Left cardiac atrium (tissue), 4 donors: Measurements from ENCODE around the gene SLC35B2. TPM values are rescaled to one million over a fixed set of nuclear protein-coding genes. Genes with fewer than 3 reads are reported as not detected.
A peak's percentile ranks its signal among the peaks of the same experiment; 100 is the strongest.

ENCODE experiments used
- ATAC-seq, 2 donors: fragments of 200-7000 bp; cut with Tn5 transposase; one replicate each; pipeline ENCODE4 v1.9.1; 2020; ENCODE audit warnings: mild to moderate bottlenecking in 2 of 2, moderate library complexity in 2 of 2
- DNase-seq: peaks from one replicate; pipeline ENCODE4 v3.0.0-alpha.2; 2020
- intact Hi-C, 2 donors: fragments of 100-400 bp; cut with DNase I; formaldehyde crosslinking; loops; one replicate each; pipeline versions ENCODE4 v1.14.1 to v1.15.1; 2022 to 2023
- total RNA-seq, 2 donors: library from RNA; stranded (reverse); fragmentation: NEBNext Ultra II Directional; extraction: Animal tissue kit (Norgen Biotek cat#: 25700); gene quantifications; one replicate each; pipeline ENCODE4 v1.2.1, GENCODE V29; 2021
- donor health status: DM: no; HTN: yes; CAD: no.
- donor health status: DM: no; HTN: yes; CAD: no; lungs with severe emphysema.
- donor health status: DM: yes; HTN: yes; CAD: no.
- donor health status: Dilated cardiomyopathy.

The SLC35B2 gene
- total RNA-seq, 2 donors from 2014 or later, result 23.3 to 29.9 TPM

DNA sequence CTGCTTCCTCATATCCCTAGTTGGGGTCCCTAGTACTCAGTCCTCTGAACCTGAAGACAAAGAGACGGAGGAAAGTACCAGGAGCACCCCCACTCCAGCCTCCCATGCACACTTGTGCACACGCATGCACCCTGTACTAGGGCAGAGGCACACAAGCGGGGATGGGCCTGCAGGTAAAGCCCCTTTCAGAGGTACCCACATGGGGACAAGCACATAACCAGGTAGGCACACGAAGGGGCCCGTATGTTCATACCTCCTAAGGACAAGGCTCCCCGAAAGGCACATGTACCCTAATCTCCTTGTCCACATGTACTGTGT lies 14.0 kb upstream of the SLC35B2 start:
- intact Hi-C loops, result no loop called here
- DNase-seq (no peak), ATAC-seq (no peak)

- DNase-seq (peak; percentile 13), ATAC-seq (peak in 1 of 2 donors; percentile 39)
- intact Hi-C loops, result no loop called here
Observed at GRCh38 chr6:44270526-44271405, 13.4 kb upstream of the SLC35B2 start.

DNA sequence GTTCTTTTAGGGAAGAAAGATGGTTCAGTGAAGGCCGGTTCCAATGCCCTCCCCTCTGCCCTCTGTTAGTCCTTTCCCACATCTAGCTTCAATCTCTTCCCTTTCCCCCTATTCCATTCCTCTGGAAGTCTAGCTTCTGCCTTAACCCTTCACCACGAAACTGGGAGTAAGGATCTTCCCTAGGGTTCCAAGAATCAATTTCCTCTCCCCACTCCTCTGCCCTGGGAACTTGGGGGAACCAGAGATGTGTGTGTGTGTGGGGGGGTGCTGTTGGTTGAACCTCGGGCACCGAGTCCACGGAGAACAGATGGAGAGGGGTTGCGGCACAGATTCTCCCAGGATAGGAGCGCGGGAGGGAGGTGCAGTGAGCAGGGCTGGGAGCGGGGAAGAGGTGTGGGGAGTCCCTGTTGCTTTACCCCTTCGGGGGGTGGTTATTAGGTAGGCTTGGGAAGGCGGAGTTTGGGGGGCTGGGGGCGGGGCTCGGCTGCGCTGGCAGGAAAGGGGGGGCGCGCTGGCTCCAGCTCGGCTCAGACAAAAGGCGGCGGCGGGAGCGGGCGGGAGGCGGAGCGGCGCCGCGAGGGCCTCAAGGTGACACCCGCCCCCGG lies 12.7 kb upstream of the SLC35B2 start, which contains the start of gene TMEM151B:
TSS of gene TMEM151B (plus strand) at position 530 of the 605 bp plus-strand sequence. CDS start 293 bp downstream, outside the sequence.
- peak; percentile 13 for DNase-seq
- intact Hi-C loops, result loop anchor here (2.0 to 10.0 kb wide), 2 partner anchors 69 to 175 kb away; no protein-coding TSS in a partner anchor

GRCh38 chr6:44269178-44269920 lies 12.0 kb upstream of the SLC35B2 start:
- DNase-seq, result peak; percentile 8
- ATAC-seq, result no peak
- intact Hi-C loops, result loop anchor here (2.0 to 10.0 kb wide), 2 partner anchors 69 to 175 kb away; no protein-coding TSS in a partner anchor

More for the DNA sequence above, 12.7 kb upstream of the SLC35B2 start, which contains the start of gene TMEM151B:
- no peak for ATAC-seq

DNA sequence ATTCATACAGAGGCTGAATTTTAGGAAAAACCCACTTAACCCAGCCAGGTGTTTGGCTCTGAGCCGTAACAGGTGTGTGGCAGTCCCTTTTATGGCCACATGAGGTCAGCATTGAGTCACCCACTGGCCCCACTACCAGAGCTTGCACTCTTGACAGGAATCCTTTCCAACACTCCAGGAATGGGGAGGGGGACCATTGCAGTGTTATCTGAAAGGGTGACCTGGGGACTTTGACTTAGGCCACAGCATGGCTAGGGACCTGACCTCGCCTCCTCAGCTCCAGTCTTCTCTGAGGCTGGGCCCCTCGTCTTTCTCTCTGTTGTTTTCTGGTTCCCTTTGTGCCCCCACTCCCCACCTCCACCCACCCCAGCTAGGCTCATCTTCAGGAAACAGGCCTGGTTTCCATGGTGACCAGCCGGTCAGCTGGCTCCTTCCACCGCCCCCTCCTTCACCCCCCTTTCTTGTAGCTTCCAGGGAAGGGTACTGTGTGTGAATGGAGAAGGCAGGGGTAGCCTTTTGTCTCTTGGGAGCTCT lies 10.8 kb upstream of the SLC35B2 start:
- ATAC-seq (peak in 1 of 2 donors; percentile 1), DNase-seq (peak; percentile 31)
- intact Hi-C loops, result loop anchor here (2.0 to 10.0 kb wide), 2 partner anchors 71 to 173 kb away; no protein-coding TSS in a partner anchor

DNA sequence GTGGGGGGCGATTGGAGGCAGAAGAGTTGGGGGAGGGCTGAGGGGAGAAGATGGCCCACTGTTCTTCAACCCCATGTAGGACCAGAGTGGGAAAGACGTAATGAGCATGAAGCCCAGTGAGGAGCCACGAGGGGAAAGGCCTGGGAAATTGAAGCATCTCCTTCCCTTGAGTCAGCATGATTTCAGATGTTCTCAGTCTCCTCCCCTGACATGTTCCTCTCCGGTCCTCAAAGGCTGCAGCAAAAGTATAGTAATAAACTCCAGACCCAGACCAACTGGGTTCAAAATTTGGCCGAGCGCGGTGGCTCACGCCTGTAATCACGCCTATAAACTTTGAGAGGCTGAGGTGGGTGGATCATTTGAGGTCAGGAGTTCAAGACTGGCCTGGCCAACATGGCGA lies 9.9 kb upstream of the SLC35B2 start:
- no peak for ATAC-seq
- intact Hi-C loops, result loop anchor here in 1 of 2 donors (2.0 to 10.0 kb wide), 2 partner anchors 70 to 172 kb away; no protein-coding TSS in a partner anchor
- peak; percentile 8 for DNase-seq

- no peak for ATAC-seq
- DNase-seq, result no peak
- intact Hi-C loops, result loop anchor here in 1 of 2 donors (2.0 to 10.0 kb wide), 2 partner anchors 70 to 172 kb away; no protein-coding TSS in a partner anchor
Observed at GRCh38 chr6:44266347-44266746, 9.0 kb upstream of the SLC35B2 start.

DNA sequence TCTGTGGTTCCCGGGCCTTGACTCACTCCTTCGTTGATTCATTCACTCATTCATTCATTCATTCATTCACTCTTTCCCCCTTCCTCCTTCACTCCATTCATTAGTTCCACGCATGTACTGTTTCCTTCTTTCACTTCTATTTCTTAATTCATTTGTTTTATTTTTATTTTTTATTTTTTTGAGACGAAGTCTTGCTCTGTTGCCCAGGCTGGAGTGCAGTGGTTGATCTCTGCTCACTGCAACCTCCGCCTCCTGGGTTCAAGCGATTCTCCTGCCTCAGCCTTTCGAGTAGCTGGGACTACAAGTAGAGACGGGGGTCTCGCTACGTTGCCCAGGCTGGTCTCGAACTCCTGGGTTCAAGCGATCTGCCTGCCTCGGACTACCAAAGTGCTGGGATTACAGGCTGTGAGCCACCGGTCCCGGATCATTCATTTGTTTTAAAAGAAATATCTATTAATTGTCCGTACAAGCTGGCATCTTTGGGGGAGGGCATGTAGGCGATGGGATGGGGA lies 8.4 kb upstream of the SLC35B2 start:
- intact Hi-C loops, result loop anchor here in 1 of 2 donors (2.0 to 10.0 kb wide), 2 partner anchors 71 to 171 kb away; no protein-coding TSS in a partner anchor
- ATAC-seq (no peak), DNase-seq (no peak)

- ATAC-seq, result peak; percentile 94 to 95
- DNase-seq, result peak; percentile 98
- intact Hi-C loops, result loop anchor here in 1 of 2 donors (10.0 kb wide), 1 partner anchor 170 kb away; no protein-coding TSS in a partner anchor
Observed at GRCh38 chr6:44265007-44265721, 7.8 kb upstream of the SLC35B2 start, which contains the start of gene NFKBIE. NFKBIE (minus strand) TSS chr6:44265551; CDS start chr6:44265346, 205 bp downstream.

GRCh38 chr6:44264154-44265006 lies 7.1 kb upstream of the SLC35B2 start:
- no peak for DNase-seq
- peak in 1 of 2 donors; percentile 8 for ATAC-seq
- intact Hi-C loops, result loop anchor here in 1 of 2 donors (10.0 kb wide), 1 partner anchor 170 kb away; no protein-coding TSS in a partner anchor

DNA sequence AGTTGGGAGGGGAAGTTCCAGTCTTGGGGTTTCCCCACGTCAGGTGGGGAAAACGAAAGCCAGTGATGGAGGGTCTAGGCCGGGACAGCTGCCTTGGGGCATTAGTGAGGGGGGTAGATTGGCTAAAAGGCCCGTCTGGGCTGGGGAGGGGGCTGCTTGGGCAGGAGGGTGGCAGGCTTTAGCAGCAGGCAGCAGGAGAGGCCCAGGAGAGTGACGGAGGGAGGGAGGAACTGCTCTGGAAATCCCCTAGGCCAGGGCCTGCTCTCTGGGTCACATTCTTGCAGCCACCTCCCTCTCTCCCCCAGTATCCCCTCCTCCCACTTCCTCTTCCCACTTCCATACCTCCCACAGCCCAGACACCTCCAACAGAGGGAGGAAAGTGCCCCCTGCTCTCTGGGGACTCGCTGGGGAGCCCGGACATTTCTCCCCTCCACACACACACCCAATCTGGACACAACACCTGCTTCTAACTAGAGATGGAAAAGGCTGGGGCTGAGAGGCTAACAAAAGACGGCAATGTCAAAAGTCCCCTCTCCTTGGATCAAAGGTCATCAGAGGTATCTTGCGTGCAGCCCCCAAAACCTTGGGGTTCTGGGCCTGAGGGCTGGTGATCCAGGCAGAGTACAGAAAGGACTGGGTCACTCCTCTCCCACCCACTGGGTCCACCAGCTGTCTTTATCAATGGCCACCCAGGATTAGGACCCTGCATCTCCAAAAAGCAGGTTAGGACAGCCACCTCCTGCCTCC lies 6.2 kb upstream of the SLC35B2 start:
- intact Hi-C loops, result loop anchor here in 1 of 2 donors (10.0 kb wide), 1 partner anchor 169 kb away; no protein-coding TSS in a partner anchor
- DNase-seq, result peak; percentile 23
- peak in 1 of 2 donors; percentile 1 for ATAC-seq

GRCh38 chr6:44262467-44263353 lies 5.4 kb upstream of the SLC35B2 start:
- peak; percentile 23 for DNase-seq
- intact Hi-C loops, result loop anchor here in 1 of 2 donors (10.0 kb wide), 1 partner anchor 168 kb away; no protein-coding TSS in a partner anchor
- no peak for ATAC-seq

- DNase-seq (no peak), ATAC-seq (no peak)
- intact Hi-C loops, result loop anchor here in 1 of 2 donors (10.0 kb wide), 1 partner anchor 167 kb away; no protein-coding TSS in a partner anchor
Observed at GRCh38 chr6:44261581-44261980, 4.3 kb upstream of the SLC35B2 start.

GRCh38 chr6:44260451-44261297 lies 3.3 kb upstream of the SLC35B2 start:
- ATAC-seq (no peak), DNase-seq (no peak)
- intact Hi-C loops, result loop anchor here in 1 of 2 donors (10.0 kb wide), 1 partner anchor 166 kb away; no protein-coding TSS in a partner anchor
